ENCODE measurements around the gene RPS3. TPM values are rescaled to one million over a fixed set of nuclear protein-coding genes. Genes with fewer than 3 reads are reported as not detected.

Gene RPS3
- total and polyA plus RNA-seq, 5 donors from 2014 or later: 3,495 to 6,708 (median 4,679) TPM

- ATAC-seq (ENCODE audit: low read depth in 2 of 2) (no peak), DNase-seq (no peak)
- Mint-ChIP-seq H3K9me3 (no peaks in the 10 kb centered on the region), H3K36me3 (peaks cover 7% of the 10 kb centered on the region), H3K27me3 (no peaks in the 10 kb centered on the region), H3K27ac (peak overlapping the region in 1 of 3 donors; percentile 20), H3K4me1 (peaks cover 0 to 5% (median 2%) of the 10 kb centered on the region in 4 donors), H3K4me3 (no peak overlapping the region)
- no peaks in the 10 kb centered on the region for H3K9me3 ChIP-seq (ENCODE audit: control insufficient read depth in 2 of 2, low read length in 2 of 2)
- H3K4me1 ChIP-seq (ENCODE audit: control insufficient read depth, insufficient read depth, low read length, poor library complexity, severe bottlenecking): no peaks in the 10 kb centered on the region
- H3K27me3 ChIP-seq (ENCODE audit: control insufficient read depth, insufficient read depth, low read length): no peaks in the 10 kb centered on the region
- peaks cover 17% of the 10 kb centered on the region for H3K36me3 ChIP-seq (ENCODE audit: control insufficient read depth, insufficient read depth, low read length)
- no peak overlapping the region for H3K27ac ChIP-seq (ENCODE audit: insufficient read depth, low read length, poor library complexity, severe bottlenecking)
- no peak overlapping the region for H3K4me3 ChIP-seq (ENCODE audit: low read depth, low read length)
Measured at GRCh38 chr11:75449271-75449670, 50.0 kb downstream of the RPS3 start.

DNA sequence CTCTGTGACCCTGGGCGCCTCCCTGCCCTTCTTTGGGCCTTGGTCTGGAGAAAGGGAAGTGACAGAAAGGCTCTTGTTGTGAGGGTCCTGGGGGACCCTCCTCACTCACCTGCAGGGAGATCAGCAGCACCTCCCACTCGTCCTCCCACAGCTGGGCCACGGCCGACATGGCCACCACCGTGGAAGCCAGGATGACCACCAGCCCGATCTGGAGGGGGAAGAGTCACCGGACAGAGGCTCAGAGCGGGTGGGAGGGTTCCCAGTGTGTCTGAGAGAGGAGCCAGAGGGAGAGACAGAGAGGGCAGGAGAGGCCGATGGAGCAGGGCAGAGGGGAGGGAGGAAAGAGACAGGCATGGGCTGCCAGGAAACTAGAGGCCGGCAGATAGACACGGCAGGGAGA lies 50.5 kb downstream of the RPS3 start:
- H3K4me3 Mint-ChIP-seq: no peak overlapping the region
- H3K9me3 ChIP-seq (ENCODE audit: control insufficient read depth in 2 of 2, low read length in 2 of 2): no peaks in the 10 kb centered on the region
- H3K27me3 Mint-ChIP-seq: no peaks in the 10 kb centered on the region
- peaks cover 0 to 5% (median 2%) of the 10 kb centered on the region in 4 donors for H3K4me1 Mint-ChIP-seq
- H3K27ac Mint-ChIP-seq: no peak overlapping the region
- H3K9me3 Mint-ChIP-seq: no peaks in the 10 kb centered on the region
- H3K27ac ChIP-seq (ENCODE audit: insufficient read depth, low read length, poor library complexity, severe bottlenecking): no peak overlapping the region
- peaks cover 11% of the 10 kb centered on the region for H3K36me3 Mint-ChIP-seq
- ATAC-seq (ENCODE audit: low read depth in 2 of 2) (no peak), DNase-seq (no peak)
- H3K4me1 ChIP-seq (ENCODE audit: control insufficient read depth, insufficient read depth, low read length, poor library complexity, severe bottlenecking): no peaks in the 10 kb centered on the region
- no peak overlapping the region for H3K4me3 ChIP-seq (ENCODE audit: low read depth, low read length)
- H3K36me3 ChIP-seq (ENCODE audit: control insufficient read depth, insufficient read depth, low read length): peaks cover 19% of the 10 kb centered on the region
- no peaks in the 10 kb centered on the region for H3K27me3 ChIP-seq (ENCODE audit: control insufficient read depth, insufficient read depth, low read length)

DNA sequence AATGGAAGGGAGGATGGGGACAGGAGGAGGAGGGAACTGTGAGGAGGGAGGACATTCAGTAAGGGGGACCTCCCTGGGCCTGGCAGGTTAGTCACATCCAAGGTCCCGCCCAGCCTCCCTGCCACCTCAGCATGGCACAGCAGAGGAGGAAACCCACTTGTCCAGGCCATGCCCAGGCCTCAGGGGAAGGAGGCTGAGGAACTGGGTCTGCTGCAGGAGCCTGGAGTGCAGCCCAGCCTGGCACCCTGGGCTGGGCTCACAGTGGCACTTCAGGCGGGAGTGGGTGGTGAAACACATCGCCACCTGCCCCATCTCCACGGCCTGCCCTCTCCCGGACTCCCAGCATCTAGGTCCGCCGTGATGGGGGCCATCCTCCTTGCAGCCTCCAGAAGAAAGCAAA lies 50.9 kb downstream of the RPS3 start:
- ATAC-seq (ENCODE audit: low read depth in 2 of 2): no peak
- no peaks in the 10 kb centered on the region for H3K27me3 Mint-ChIP-seq
- H3K4me1 Mint-ChIP-seq: peaks cover 0 to 5% (median 2%) of the 10 kb centered on the region in 4 donors
- H3K9me3 Mint-ChIP-seq: no peaks in the 10 kb centered on the region
- H3K36me3 Mint-ChIP-seq: peaks cover 11% of the 10 kb centered on the region
- Histone ChIP-seq H3K9me3 (ENCODE audit: control insufficient read depth in 2 of 2, low read length in 2 of 2) (no peaks in the 10 kb centered on the region), H3K36me3 (ENCODE audit: control insufficient read depth, insufficient read depth, low read length) (peaks cover 20% of the 10 kb centered on the region), H3K27me3 (ENCODE audit: control insufficient read depth, insufficient read depth, low read length) (no peaks in the 10 kb centered on the region), H3K27ac (ENCODE audit: insufficient read depth, low read length, poor library complexity, severe bottlenecking) (no peak overlapping the region), H3K4me1 (ENCODE audit: control insufficient read depth, insufficient read depth, low read length, poor library complexity, severe bottlenecking) (no peaks in the 10 kb centered on the region), H3K4me3 (ENCODE audit: low read depth, low read length) (no peak overlapping the region)
- no peak for DNase-seq
- no peak overlapping the region for H3K4me3 Mint-ChIP-seq
- no peak overlapping the region for H3K27ac Mint-ChIP-seq

GRCh38 chr11:75450826-75451821 lies 51.8 kb downstream of the RPS3 start:
- no peak overlapping the region for H3K27ac ChIP-seq (ENCODE audit: insufficient read depth, low read length, poor library complexity, severe bottlenecking)
- H3K27me3 Mint-ChIP-seq: no peaks in the 10 kb centered on the region
- no peaks in the 10 kb centered on the region for H3K9me3 Mint-ChIP-seq
- peaks cover 24% of the 10 kb centered on the region for H3K36me3 ChIP-seq (ENCODE audit: control insufficient read depth, insufficient read depth, low read length)
- H3K4me1 ChIP-seq (ENCODE audit: control insufficient read depth, insufficient read depth, low read length, poor library complexity, severe bottlenecking): no peaks in the 10 kb centered on the region
- DNase-seq (peak in 2 of 3 donors; percentile 20 to 29), ATAC-seq (ENCODE audit: low read depth in 2 of 2) (no peak)
- H3K4me3 ChIP-seq (ENCODE audit: low read depth, low read length): no peak overlapping the region
- no peaks in the 10 kb centered on the region for H3K27me3 ChIP-seq (ENCODE audit: control insufficient read depth, insufficient read depth, low read length)
- H3K4me1 Mint-ChIP-seq: peaks cover 0 to 5% (median 2%) of the 10 kb centered on the region in 4 donors
- no peak overlapping the region for H3K4me3 Mint-ChIP-seq
- H3K27ac Mint-ChIP-seq: no peak overlapping the region
- peaks cover 15% of the 10 kb centered on the region for H3K36me3 Mint-ChIP-seq
- H3K9me3 ChIP-seq (ENCODE audit: control insufficient read depth in 2 of 2, low read length in 2 of 2): no peaks in the 10 kb centered on the region

DNA sequence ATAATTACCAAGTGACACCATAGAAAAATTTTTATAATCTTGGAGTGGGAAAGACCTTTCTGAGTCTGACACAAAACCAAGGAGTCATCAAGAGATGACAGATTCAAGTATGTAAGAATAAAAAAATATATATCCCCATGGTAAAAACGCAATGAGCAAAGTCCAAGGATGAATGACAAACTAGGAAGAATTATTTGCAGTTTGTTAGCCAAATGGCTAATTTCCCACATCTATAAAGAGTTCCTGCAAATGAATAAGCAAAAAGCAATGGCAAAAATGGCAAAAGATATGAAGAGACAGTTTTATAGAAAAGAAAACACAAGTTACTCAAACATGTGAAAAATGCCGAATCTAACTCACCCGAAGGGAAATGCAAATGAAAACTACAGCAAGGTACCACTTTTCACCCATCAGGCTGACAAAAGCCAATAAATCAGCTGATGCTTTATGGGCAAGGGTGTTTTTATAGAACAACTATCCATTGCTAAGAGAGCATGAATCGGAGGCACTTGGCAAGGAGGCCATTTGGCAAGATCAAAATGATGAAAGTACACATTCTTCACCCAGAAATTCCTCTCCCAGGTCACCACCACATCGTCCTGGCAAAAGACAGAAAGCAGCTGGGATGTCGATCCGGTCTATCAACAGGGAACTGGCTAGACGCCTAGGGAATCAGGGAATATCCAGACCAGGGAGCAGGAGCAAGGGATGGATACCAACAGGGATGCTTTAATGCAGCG lies 54.8 kb downstream of the RPS3 start:
- H3K27me3 Mint-ChIP-seq: no peaks in the 10 kb centered on the region
- no peaks in the 10 kb centered on the region for H3K27me3 ChIP-seq (ENCODE audit: control insufficient read depth, insufficient read depth, low read length)
- no peaks in the 10 kb centered on the region for H3K9me3 ChIP-seq (ENCODE audit: control insufficient read depth in 2 of 2, low read length in 2 of 2)
- H3K36me3 Mint-ChIP-seq: peaks cover 15% of the 10 kb centered on the region
- no peak overlapping the region for H3K27ac ChIP-seq (ENCODE audit: insufficient read depth, low read length, poor library complexity, severe bottlenecking)
- H3K36me3 ChIP-seq (ENCODE audit: control insufficient read depth, insufficient read depth, low read length): peaks cover 22% of the 10 kb centered on the region
- no peak overlapping the region for H3K27ac Mint-ChIP-seq
- ATAC-seq (ENCODE audit: low read depth in 2 of 2): no peak
- no peak overlapping the region for H3K4me3 ChIP-seq (ENCODE audit: low read depth, low read length)
- H3K4me1 ChIP-seq (ENCODE audit: control insufficient read depth, insufficient read depth, low read length, poor library complexity, severe bottlenecking): no peaks in the 10 kb centered on the region
- no peak overlapping the region for H3K4me3 Mint-ChIP-seq
- peaks cover 0 to 5% (median 2%) of the 10 kb centered on the region in 4 donors for H3K4me1 Mint-ChIP-seq
- no peak for DNase-seq
- no peaks in the 10 kb centered on the region for H3K9me3 Mint-ChIP-seq

GRCh38 chr11:75454987-75455386 lies 55.7 kb downstream of the RPS3 start:
- Mint-ChIP-seq H3K9me3 (no peaks in the 10 kb centered on the region), H3K36me3 (peaks cover 16% of the 10 kb centered on the region), H3K27ac (no peak overlapping the region), H3K27me3 (no peaks in the 10 kb centered on the region), H3K4me3 (no peak overlapping the region), H3K4me1 (peaks cover 0 to 5% (median 2%) of the 10 kb centered on the region in 4 donors)
- H3K4me3 ChIP-seq (ENCODE audit: low read depth, low read length): no peak overlapping the region
- no peaks in the 10 kb centered on the region for H3K27me3 ChIP-seq (ENCODE audit: control insufficient read depth, insufficient read depth, low read length)
- ATAC-seq (ENCODE audit: low read depth in 2 of 2) (no peak), DNase-seq (no peak)
- H3K27ac ChIP-seq (ENCODE audit: insufficient read depth, low read length, poor library complexity, severe bottlenecking): no peak overlapping the region
- no peaks in the 10 kb centered on the region for H3K9me3 ChIP-seq (ENCODE audit: control insufficient read depth in 2 of 2, low read length in 2 of 2)
- no peaks in the 10 kb centered on the region for H3K4me1 ChIP-seq (ENCODE audit: control insufficient read depth, insufficient read depth, low read length, poor library complexity, severe bottlenecking)
- H3K36me3 ChIP-seq (ENCODE audit: control insufficient read depth, insufficient read depth, low read length): peaks cover 22% of the 10 kb centered on the region
